ENCODE measurements around the gene FTO. TPM values are rescaled to one million over a fixed set of nuclear protein-coding genes. Genes with fewer than 3 reads are reported as not detected.

FTO gene
- total RNA-seq, 2 donors from 2014 or later = 44.0 to 51.5 TPM

DNA sequence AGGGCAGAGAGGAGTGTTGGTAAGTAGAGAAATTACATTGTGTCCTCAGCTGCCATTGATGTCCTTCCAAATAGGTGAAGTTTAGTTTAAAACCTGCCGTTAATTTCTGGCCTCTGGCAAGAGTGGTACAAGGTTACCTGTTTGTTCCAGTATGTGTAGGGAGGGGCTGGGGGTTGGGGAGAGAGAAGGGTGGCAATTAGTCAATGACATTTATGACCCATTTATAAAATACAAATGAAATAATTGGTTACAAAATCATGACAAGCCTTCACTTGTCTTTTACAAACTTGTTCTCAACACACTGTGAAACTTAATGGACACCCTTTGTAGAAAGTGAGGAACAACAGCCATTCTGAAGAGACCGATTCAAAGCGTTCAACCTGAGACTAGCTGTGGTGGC lies 281.0 kb downstream of the FTO start:
- H3K36me3 Mint-ChIP-seq (ENCODE audit: insufficient read depth in 2 of 2) = peaks cover 0 to 1% of the 10 kb centered on the region in 2 donors
- DNase-seq = no peak
- ATAC-seq (replicated peaks in 1 of 2) = no peak
- no peak overlapping the region for H3K27ac Mint-ChIP-seq
- no peaks in the 10 kb centered on the region for H3K9me3 Mint-ChIP-seq
- no peaks in the 10 kb centered on the region for H3K4me1 Mint-ChIP-seq (ENCODE audit: low read depth)
- no peak overlapping the region for H3K4me3 Mint-ChIP-seq
- no peaks in the 10 kb centered on the region for H3K27me3 Mint-ChIP-seq (ENCODE audit: low read depth)

DNA sequence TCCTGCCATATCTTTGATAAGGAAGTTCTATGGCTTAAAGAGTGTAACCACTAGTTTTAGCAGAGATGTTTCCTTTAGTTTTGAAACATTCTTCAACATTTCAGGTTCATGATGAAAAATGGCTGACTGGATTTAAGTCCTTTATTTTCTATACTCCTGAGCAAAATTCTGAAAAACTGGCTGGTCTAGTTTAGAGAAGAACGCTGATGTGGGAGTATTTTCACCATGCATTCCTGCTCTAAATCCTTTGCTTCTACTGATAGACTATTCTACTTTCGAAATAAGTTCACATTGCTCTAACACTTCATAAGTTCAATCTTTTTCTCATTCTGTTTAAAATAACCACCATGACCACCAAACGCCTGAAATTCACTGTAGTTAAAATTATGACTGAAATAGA lies 281.9 kb downstream of the FTO start:
- H3K36me3 Mint-ChIP-seq (ENCODE audit: insufficient read depth in 2 of 2) = peaks cover 0 to 1% of the 10 kb centered on the region in 2 donors
- no peaks in the 10 kb centered on the region for H3K9me3 Mint-ChIP-seq
- H3K27me3 Mint-ChIP-seq (ENCODE audit: low read depth) = no peaks in the 10 kb centered on the region
- no peaks in the 10 kb centered on the region for H3K4me1 Mint-ChIP-seq (ENCODE audit: low read depth)
- H3K27ac Mint-ChIP-seq = no peak overlapping the region
- DNase-seq (no peak), ATAC-seq (replicated peaks in 1 of 2) (no peak)
- no peak overlapping the region for H3K4me3 Mint-ChIP-seq

- peaks cover 5% of the 10 kb centered on the region for H3K4me1 Mint-ChIP-seq (ENCODE audit: low read depth)
- DNase-seq (no peak), ATAC-seq (replicated peaks in 1 of 2) (no peak)
- H3K9me3 Mint-ChIP-seq = no peaks in the 10 kb centered on the region
- peaks cover 0 to 1% of the 10 kb centered on the region in 2 donors for H3K36me3 Mint-ChIP-seq (ENCODE audit: insufficient read depth in 2 of 2)
- no peak overlapping the region for H3K4me3 Mint-ChIP-seq
- no peak overlapping the region for H3K27ac Mint-ChIP-seq
- H3K27me3 Mint-ChIP-seq (ENCODE audit: low read depth) = no peaks in the 10 kb centered on the region
Measured at GRCh38 chr16:53986793-53987192, 282.8 kb downstream of the FTO start.

- peaks cover 12% of the 10 kb centered on the region for H3K4me1 Mint-ChIP-seq (ENCODE audit: low read depth)
- H3K27ac Mint-ChIP-seq = no peak overlapping the region
- DNase-seq (no peak), ATAC-seq (replicated peaks in 1 of 2) (no peak)
- peaks cover 0 to 1% of the 10 kb centered on the region in 2 donors for H3K36me3 Mint-ChIP-seq (ENCODE audit: insufficient read depth in 2 of 2)
- no peak overlapping the region for H3K4me3 Mint-ChIP-seq
- H3K27me3 Mint-ChIP-seq (ENCODE audit: low read depth) = no peaks in the 10 kb centered on the region
- H3K9me3 Mint-ChIP-seq = no peaks in the 10 kb centered on the region
Measured at GRCh38 chr16:53988136-53988535, 284.2 kb downstream of the FTO start.

DNA sequence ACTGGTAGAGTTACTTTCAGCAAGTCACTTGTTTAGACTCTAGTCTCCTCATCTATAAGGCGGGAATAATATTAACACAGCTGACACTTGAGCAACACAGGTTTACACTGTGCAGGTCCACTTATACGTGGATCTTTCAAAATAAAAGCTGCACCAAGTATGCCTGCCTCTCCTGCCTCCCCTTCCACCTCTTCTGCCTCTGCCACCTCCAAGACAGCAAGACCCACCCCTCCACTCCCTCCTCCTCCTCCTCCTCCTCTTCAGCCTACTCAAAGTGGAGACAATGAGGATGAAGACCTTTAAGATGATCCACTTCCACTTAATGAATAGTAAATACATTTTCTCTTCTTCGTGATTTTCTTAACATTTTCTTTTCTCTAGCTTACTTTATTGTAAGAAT lies 285.6 kb downstream of the FTO start:
- no peak for ATAC-seq (replicated peaks in 1 of 2)
- Mint-ChIP-seq H3K4me1 (ENCODE audit: low read depth) (peaks cover 12% of the 10 kb centered on the region), H3K4me3 (no peak overlapping the region), H3K9me3 (no peaks in the 10 kb centered on the region), H3K27ac (no peak overlapping the region), H3K27me3 (ENCODE audit: low read depth) (no peaks in the 10 kb centered on the region), H3K36me3 (ENCODE audit: insufficient read depth in 2 of 2) (peaks cover 0 to 1% of the 10 kb centered on the region in 2 donors)
- DNase-seq = no peak

GRCh38 chr16:53991754-53992378 lies 287.9 kb downstream of the FTO start:
- DNase-seq = no peak
- H3K36me3 Mint-ChIP-seq (ENCODE audit: insufficient read depth in 2 of 2) = no peaks in the 10 kb centered on the region
- H3K9me3 Mint-ChIP-seq = no peaks in the 10 kb centered on the region
- no peaks in the 10 kb centered on the region for H3K27me3 Mint-ChIP-seq (ENCODE audit: low read depth)
- peak overlapping the region; percentile 3 for H3K27ac Mint-ChIP-seq
- no peak overlapping the region for H3K4me3 Mint-ChIP-seq
- peaks cover 12% of the 10 kb centered on the region for H3K4me1 Mint-ChIP-seq (ENCODE audit: low read depth)
- no peak for ATAC-seq (replicated peaks in 1 of 2)

- Mint-ChIP-seq H3K4me3 (no peak overlapping the region), H3K4me1 (ENCODE audit: low read depth) (peaks cover 12% of the 10 kb centered on the region), H3K9me3 (no peaks in the 10 kb centered on the region), H3K27ac (peak overlapping the region; percentile 29), H3K36me3 (ENCODE audit: insufficient read depth in 2 of 2) (peaks cover 0 to 2% of the 10 kb centered on the region in 2 donors), H3K27me3 (ENCODE audit: low read depth) (no peaks in the 10 kb centered on the region)
- ATAC-seq (replicated peaks in 1 of 2) (no peak), DNase-seq (no peak)
Measured at GRCh38 chr16:53995378-53995777, 291.4 kb downstream of the FTO start.

DNA sequence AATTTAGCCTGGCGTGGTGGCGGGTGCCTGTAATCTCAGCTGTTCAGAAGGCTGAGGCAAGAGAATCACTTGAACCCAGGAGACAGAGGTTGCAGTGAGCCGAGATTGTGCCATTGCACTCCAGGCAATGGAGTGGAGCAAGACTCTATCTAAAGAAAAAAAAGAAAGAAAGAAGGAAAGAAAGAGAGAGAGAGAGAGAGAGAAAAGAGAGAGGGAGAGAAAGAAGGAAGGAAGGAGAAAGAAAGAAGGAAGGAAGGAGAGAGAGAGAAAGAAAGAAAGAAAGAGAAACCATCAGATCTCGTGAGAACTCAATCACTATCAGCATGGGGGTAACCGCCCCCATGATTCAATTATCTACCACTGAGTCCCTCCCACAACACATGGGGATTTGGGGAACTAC lies 293.0 kb downstream of the FTO start:
- Mint-ChIP-seq H3K4me1 (ENCODE audit: low read depth) (peaks cover 5% of the 10 kb centered on the region), H3K4me3 (no peak overlapping the region), H3K27me3 (ENCODE audit: low read depth) (no peaks in the 10 kb centered on the region), H3K36me3 (ENCODE audit: insufficient read depth in 2 of 2) (peaks cover 0 to 2% of the 10 kb centered on the region in 2 donors), H3K9me3 (no peaks in the 10 kb centered on the region), H3K27ac (no peak overlapping the region)
- no peak for ATAC-seq (replicated peaks in 1 of 2)
- no peak for DNase-seq

- H3K4me3 Mint-ChIP-seq = no peak overlapping the region
- no peak for DNase-seq
- no peaks in the 10 kb centered on the region for H3K27me3 Mint-ChIP-seq (ENCODE audit: low read depth)
- H3K36me3 Mint-ChIP-seq (ENCODE audit: insufficient read depth in 2 of 2) = peaks cover 0 to 2% of the 10 kb centered on the region in 2 donors
- H3K4me1 Mint-ChIP-seq (ENCODE audit: low read depth) = no peaks in the 10 kb centered on the region
- no peak for ATAC-seq (replicated peaks in 1 of 2)
- H3K9me3 Mint-ChIP-seq = no peaks in the 10 kb centered on the region
- no peak overlapping the region for H3K27ac Mint-ChIP-seq
Measured at GRCh38 chr16:53998024-53998810, 294.3 kb downstream of the FTO start.

GRCh38 chr16:53998966-53999522 lies 295.1 kb downstream of the FTO start:
- no peaks in the 10 kb centered on the region for H3K4me1 Mint-ChIP-seq (ENCODE audit: low read depth)
- H3K27ac Mint-ChIP-seq = no peak overlapping the region
- peaks cover 0 to 2% of the 10 kb centered on the region in 2 donors for H3K36me3 Mint-ChIP-seq (ENCODE audit: insufficient read depth in 2 of 2)
- no peak overlapping the region for H3K4me3 Mint-ChIP-seq
- ATAC-seq (replicated peaks in 1 of 2) (no peak), DNase-seq (no peak)
- H3K27me3 Mint-ChIP-seq (ENCODE audit: low read depth) = no peaks in the 10 kb centered on the region
- H3K9me3 Mint-ChIP-seq = no peaks in the 10 kb centered on the region

DNA sequence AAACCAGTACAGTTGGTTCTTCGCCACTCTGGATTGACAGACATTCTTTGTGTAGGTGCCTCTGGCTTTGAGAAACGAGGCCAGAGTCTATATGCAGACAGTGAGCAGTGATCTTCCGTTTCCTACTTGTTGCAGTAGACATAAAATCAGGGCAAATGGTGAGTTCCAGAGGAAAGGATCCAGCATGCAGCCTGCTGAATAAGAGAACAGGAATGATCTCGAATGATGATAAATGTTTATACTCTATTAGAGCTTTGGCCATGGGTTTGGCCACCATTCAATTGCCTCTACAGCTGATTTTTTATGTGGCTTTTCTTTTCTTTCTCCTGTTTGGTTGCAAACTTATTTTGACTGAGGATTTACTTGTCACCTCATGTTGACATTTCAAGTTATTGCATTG lies 295.9 kb downstream of the FTO start:
- H3K36me3 Mint-ChIP-seq (ENCODE audit: insufficient read depth in 2 of 2) = peaks cover 0 to 2% of the 10 kb centered on the region in 2 donors
- no peak overlapping the region for H3K27ac Mint-ChIP-seq
- DNase-seq (no peak), ATAC-seq (replicated peaks in 1 of 2) (no peak)
- H3K9me3 Mint-ChIP-seq = no peaks in the 10 kb centered on the region
- H3K4me1 Mint-ChIP-seq (ENCODE audit: low read depth) = no peaks in the 10 kb centered on the region
- no peaks in the 10 kb centered on the region for H3K27me3 Mint-ChIP-seq (ENCODE audit: low read depth)
- H3K4me3 Mint-ChIP-seq = no peak overlapping the region

DNA sequence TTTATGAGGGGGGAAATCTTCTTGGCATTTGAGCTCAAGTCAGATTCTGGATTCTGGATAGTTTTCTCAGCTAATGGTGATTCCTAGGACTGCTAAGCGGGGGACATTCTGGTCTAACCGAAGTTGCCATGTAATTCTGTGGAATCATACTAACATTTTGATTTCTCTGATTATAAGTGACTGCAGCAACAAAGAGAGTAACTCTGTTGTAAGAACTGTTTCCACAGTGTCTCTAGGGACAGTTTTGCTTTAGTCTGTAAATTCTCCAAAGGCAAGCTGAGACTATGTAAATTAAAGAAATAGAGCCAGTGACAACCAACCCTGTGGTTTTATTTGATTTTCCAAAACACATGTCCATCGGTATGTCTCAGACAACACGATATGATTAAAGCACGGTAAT lies 296.4 kb downstream of the FTO start:
- Mint-ChIP-seq H3K4me3 (no peak overlapping the region), H3K4me1 (ENCODE audit: low read depth) (no peaks in the 10 kb centered on the region), H3K9me3 (no peaks in the 10 kb centered on the region), H3K27me3 (ENCODE audit: low read depth) (no peaks in the 10 kb centered on the region), H3K27ac (no peak overlapping the region), H3K36me3 (ENCODE audit: insufficient read depth in 2 of 2) (peaks cover 0 to 2% of the 10 kb centered on the region in 2 donors)
- ATAC-seq (replicated peaks in 1 of 2) (no peak), DNase-seq (no peak)

- ATAC-seq (replicated peaks in 1 of 2) (no peak), DNase-seq (no peak)
- Mint-ChIP-seq H3K36me3 (ENCODE audit: insufficient read depth in 2 of 2) (peaks cover 1 to 3% of the 10 kb centered on the region in 2 donors), H3K9me3 (peaks cover under 1 to 2% of the 10 kb centered on the region in 2 donors), H3K4me1 (ENCODE audit: low read depth) (no peaks in the 10 kb centered on the region), H3K4me3 (no peak overlapping the region), H3K27ac (no peak overlapping the region), H3K27me3 (ENCODE audit: low read depth) (no peaks in the 10 kb centered on the region)
Measured at GRCh38 chr16:54006693-54007092, 302.7 kb downstream of the FTO start.
